Body of pancreas (tissue), 4 donors: ENCODE results near the gene TRAK2.
"Not testable (repeated sequence)": the region's sequence is repeated elsewhere in the genome, so short reads cannot be mapped to it uniquely, and the experiment has no call there.

Experiments used
- CTCF ChIP-seq, 7 experiments: fragments of 450-650 bp in 4 of 7; fragments of 200-600 bp in 3 of 7; sonication (generic) in 3 of 7; IDR thresholded peaks; one replicate each; pipeline ENCODE4 v1.5.1; 2016 to 2019; ENCODE audit warnings: antibody characterized with exemption in 7 of 7
- POLR2A ChIP-seq, 3 donors: fragments of 450-650 bp; IDR thresholded peaks; one replicate each; pipeline ENCODE4 v1.6.1; 2016; ENCODE audit warnings: antibody characterized with exemption in 3 of 3, mild to moderate bottlenecking in 2 of 3

GRCh38 chr2:201428366-201428765 lies 22.9 kb downstream of the TRAK2 start:
- TF ChIP-seq CTCF, POLR2A (IDR thresholded peaks at IDR 0.05): not testable (repeated sequence)
